ENCODE measurements around the gene ASTN2.

Gene ASTN2

DNA sequence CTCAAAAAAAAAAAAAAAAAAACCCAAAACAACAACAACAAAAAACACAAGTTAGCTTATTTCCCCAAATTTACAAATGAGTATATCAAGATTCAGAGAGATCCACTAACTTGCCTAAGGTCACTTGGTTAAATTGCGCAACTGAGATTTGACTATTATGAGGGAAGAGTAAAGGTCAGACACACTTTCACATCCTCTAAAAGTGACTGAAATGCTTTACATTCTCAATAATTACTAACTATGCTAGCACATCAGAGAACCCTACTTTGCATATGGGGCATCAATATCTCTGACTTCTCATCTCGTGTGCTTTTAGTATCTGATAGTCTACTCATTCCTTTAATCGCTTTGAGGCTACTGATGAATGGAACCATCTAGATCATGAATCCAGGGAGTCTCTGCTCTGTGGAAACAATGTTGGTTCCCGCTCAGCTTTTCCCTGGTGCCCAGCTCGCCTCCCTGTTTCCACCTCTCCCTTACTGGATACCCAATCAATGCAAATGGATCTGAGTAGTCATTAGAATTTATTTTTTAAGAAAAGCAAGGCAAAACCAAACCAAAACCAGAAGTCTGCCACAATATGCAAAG, 909.9 kb downstream of the ASTN2 start:
- H3K4me3 ChIP-seq (ENCODE audit: low read depth, low read length) = no peak overlapping the region

GRCh38 chr9:116504081-116504480, 910.8 kb downstream of the ASTN2 start:
- TF ChIP-seq, protein P1, sequence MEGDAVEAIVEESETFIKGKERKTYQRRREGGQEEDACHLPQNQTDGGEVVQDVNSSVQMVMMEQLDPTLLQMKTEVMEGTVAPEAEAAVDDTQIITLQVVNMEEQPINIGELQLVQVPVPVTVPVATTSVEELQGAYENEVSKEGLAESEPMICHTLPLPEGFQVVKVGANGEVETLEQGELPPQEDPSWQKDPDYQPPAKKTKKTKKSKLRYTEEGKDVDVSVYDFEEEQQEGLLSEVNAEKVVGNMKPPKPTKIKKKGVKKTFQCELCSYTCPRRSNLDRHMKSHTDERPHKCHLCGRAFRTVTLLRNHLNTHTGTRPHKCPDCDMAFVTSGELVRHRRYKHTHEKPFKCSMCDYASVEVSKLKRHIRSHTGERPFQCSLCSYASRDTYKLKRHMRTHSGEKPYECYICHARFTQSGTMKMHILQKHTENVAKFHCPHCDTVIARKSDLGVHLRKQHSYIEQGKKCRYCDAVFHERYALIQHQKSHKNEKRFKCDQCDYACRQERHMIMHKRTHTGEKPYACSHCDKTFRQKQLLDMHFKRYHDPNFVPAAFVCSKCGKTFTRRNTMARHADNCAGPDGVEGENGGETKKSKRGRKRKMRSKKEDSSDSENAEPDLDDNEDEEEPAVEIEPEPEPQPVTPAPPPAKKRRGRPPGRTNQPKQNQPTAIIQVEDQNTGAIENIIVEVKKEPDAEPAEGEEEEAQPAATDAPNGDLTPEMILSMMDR (IDR thresholded peaks at IDR 0.05; ENCODE audit: low read depth, low read length) = no peak
- H3K4me3 ChIP-seq (ENCODE audit: low read depth, low read length) = no peak overlapping the region

More for the DNA sequence above, 909.9 kb downstream of the ASTN2 start:
- TF ChIP-seq, protein P1 (IDR thresholded peaks at IDR 0.05; ENCODE audit: low read depth, low read length) = no peak

- TF ChIP-seq, protein P1 (IDR thresholded peaks at IDR 0.05; ENCODE audit: low read depth, low read length) = no peak
- no peak overlapping the region for H3K4me3 ChIP-seq (ENCODE audit: low read depth, low read length)
Measured at GRCh38 chr9:116502746-116503145, 912.1 kb downstream of the ASTN2 start.

DNA sequence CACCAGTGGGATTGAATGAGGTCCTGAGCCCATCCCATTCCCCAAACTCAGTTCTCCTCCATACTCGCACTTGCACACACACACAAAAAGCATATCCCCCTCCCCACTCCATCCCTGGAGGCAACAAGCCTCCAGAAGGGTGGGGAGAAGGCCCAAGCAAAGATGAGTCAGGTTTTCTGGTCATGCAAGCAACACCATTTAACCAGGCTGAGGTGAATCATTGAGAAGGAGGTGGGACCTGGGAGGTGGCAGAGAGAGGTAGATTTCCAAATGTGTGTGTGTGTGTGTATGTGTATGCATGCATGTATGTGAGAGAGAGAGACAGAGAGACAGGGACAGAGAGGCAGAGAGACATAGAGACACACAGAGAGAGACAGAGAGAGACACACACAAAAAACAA, 913.0 kb downstream of the ASTN2 start:
- no peak overlapping the region for H3K4me3 ChIP-seq (ENCODE audit: low read depth, low read length)
- TF ChIP-seq, protein P1 (IDR thresholded peaks at IDR 0.05; ENCODE audit: low read depth, low read length) = no peak

DNA sequence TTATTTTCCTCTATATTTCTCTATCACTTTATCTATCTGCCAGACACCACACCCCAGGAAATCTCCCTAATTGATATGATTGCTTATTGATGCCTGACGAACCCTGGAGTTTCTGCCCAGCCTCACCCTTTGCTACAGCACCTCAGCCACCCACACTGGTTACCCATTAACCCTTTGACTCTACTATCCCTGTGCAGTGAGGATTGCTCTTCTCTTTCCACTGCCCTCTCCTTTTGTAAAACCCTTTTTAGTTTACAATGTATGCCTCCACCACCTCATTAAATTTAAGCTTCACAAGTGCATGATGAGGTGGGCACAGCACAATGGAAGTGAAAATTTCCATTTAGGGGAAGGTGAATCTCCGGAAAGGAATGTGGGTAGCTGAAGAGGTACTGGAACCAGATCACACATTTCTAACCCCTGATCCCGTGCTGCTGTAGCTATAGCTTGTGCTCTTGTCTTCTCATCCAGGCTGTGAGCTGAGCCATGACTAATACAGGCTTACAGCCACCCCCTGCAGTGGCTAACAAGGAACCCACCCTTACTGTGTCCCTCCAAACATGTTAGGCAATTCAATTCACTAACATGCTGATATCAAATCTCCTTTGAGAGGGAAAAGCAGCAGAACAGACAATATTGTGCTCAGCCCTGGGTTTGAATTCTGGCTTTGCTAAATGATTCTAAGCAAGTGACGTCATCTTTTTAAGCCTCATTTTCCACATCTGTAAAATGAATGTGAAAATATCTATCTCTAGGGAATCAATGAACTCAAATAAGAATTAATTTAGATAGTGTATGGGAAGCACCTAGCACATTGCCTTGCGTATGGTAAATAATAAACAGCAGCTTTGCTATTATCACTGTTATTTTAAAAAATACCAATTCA, 914.6 kb downstream of the ASTN2 start:
- H3K4me3 ChIP-seq (ENCODE audit: low read depth, low read length) = no peak overlapping the region
- TF ChIP-seq, protein P1 (IDR thresholded peaks at IDR 0.05; ENCODE audit: low read depth, low read length) = no peak

- no peak overlapping the region for H3K4me3 ChIP-seq (ENCODE audit: low read depth, low read length)
- TF ChIP-seq, protein P1 (IDR thresholded peaks at IDR 0.05; ENCODE audit: low read depth, low read length) = no peak
Measured at GRCh38 chr9:116499434-116499833, 915.4 kb downstream of the ASTN2 start.
